Smooth muscle cell (in vitro differentiated cells): ENCODE data around the gene FOXD4. TPM values are rescaled to one million over a fixed set of nuclear protein-coding genes. Genes with fewer than 3 reads are reported as not detected.
"Not testable (repeated sequence)": the region's sequence is repeated elsewhere in the genome, so short reads cannot be mapped to it uniquely, and the experiment has no call there.

Experiments used
- DNase-seq: peaks from one replicate; lab custom pipeline; 2025; ENCODE audit not compliant: unreplicated experiment; lab: John Stamatoyannopoulos, UW
- H2AFZ ChIP-seq: fragments of 200-600 bp; sonication (generic); 2 replicates; pipeline ENCODE4 v1.6.0; 2016; ENCODE audit warnings: antibody characterized with exemption, low read depth, mild to moderate bottlenecking
- H3F3A ChIP-seq: fragments of 200-600 bp; sonication (generic); 2 replicates; pipeline ENCODE4 v1.6.0; 2017; ENCODE audit warnings: antibody characterized with exemption, low read depth
- H3K27ac ChIP-seq: fragments of 200-600 bp; sonication (generic); 2 replicates; pipeline ENCODE4 v1.5.1; 2016; ENCODE audit warnings: low read depth, mild to moderate bottlenecking
- H3K27me3 ChIP-seq: fragments of 200-600 bp; sonication (generic); 2 replicates; pipeline ENCODE4 v1.6.1; 2016; ENCODE audit warnings: low read depth, mild to moderate bottlenecking
- H3K36me3 ChIP-seq: fragments of 200-600 bp; sonication (generic); 2 replicates; pipeline ENCODE4 v1.5.1; 2016; ENCODE audit warnings: low read depth
- H3K4me1 ChIP-seq: fragments of 200-600 bp; sonication (generic); 2 replicates; pipeline ENCODE4 v1.5.1; 2016; ENCODE audit warnings: low read depth
- H3K4me2 ChIP-seq: fragments of 200-600 bp; sonication (generic); 2 replicates; pipeline ENCODE4 v1.6.0; 2016; ENCODE audit warnings: mild to moderate bottlenecking
- H3K4me3 ChIP-seq: fragments of 200-600 bp; sonication (generic); 2 replicates; pipeline ENCODE4 v1.5.1; 2016; ENCODE audit warnings: mild to moderate bottlenecking
- H3K79me2 ChIP-seq: fragments of 200-600 bp; sonication (generic); 2 replicates; pipeline ENCODE4 v1.6.0; 2016; ENCODE audit warnings: low read depth, mild to moderate bottlenecking
- H3K9ac ChIP-seq: fragments of 200-600 bp; sonication (generic); 2 replicates; pipeline ENCODE4 v1.6.0; 2016; ENCODE audit warnings: low read depth
- H3K9me3 ChIP-seq: fragments of 200-600 bp; sonication (generic); replicated peaks from 2 replicates; pipeline ENCODE4 v1.5.1; 2016; ENCODE audit warnings: low read depth
- H4K20me1 ChIP-seq: fragments of 200-600 bp; sonication (generic); 2 replicates; pipeline ENCODE4 v1.6.0; 2016; ENCODE audit warnings: low read depth
- WGBS: methylation state at CpG from one replicate; pipeline ENCODE4 v1.1.7; 2016; ENCODE audit warnings: low lambda C conversion rate; 5-methylcytosine and 5-hydroxymethylcytosine counted together
- polyA plus RNA-seq: library from polyadenylated mRNA; unstranded; fragments of >200 nt; fragmentation: Nextera tagmentation; extraction: Ambion mirVana; gene quantifications from 2 replicates; pipeline ENCODE4 v1.2.1, GENCODE V29; 2016
- total RNA-seq: library from RNA; depleted of rRNA; stranded (reverse); fragments of >200 nt; gene quantifications from 2 replicates; pipeline ENCODE4 v1.2.3, GENCODE V29; 2014

The FOXD4 gene
- total and polyA plus RNA-seq, 2 experiments from 2014 or later = 0.23 TPM; not detected in 1

- H3K36me3 ChIP-seq, DNase-seq, H3K4me3 ChIP-seq, H4K20me1 ChIP-seq, H2AFZ ChIP-seq, H3F3A ChIP-seq, H3K27ac ChIP-seq, H3K79me2 ChIP-seq, H3K9ac ChIP-seq, H3K4me1 ChIP-seq, H3K27me3 ChIP-seq, H3K4me2 ChIP-seq, H3K9me3 ChIP-seq: not testable (repeated sequence)
- WGBS = 88% methylated on average over 24 of the region's 31 CpGs
Observed at GRCh38 chr9:82932-83689, 35.1 kb downstream of the FOXD4 start.

GRCh38 chr9:78333-78732, 39.9 kb downstream of the FOXD4 start:
- DNase-seq = not testable (repeated sequence)

GRCh38 chr9:76389-76788, 41.8 kb downstream of the FOXD4 start:
- H3K27me3 ChIP-seq = peaks cover 13% of the 10 kb centered on the region
- not testable (repeated sequence) for H3K9ac ChIP-seq, DNase-seq, H3K27ac ChIP-seq, H3K36me3 ChIP-seq, H4K20me1 ChIP-seq, H3K9me3 ChIP-seq, H3K4me1 ChIP-seq, H3K4me3 ChIP-seq, H2AFZ ChIP-seq, H3K4me2 ChIP-seq, H3K79me2 ChIP-seq, H3F3A ChIP-seq
- WGBS = 59% methylated on average over 3 of the region's 3 CpGs

More at GRCh38 chr9:78333-78732, 39.9 kb downstream of the FOXD4 start:
- H4K20me1 ChIP-seq, H3F3A ChIP-seq, H3K79me2 ChIP-seq, H3K27me3 ChIP-seq, H3K4me2 ChIP-seq, H3K4me3 ChIP-seq, H3K27ac ChIP-seq, H3K9me3 ChIP-seq, H3K36me3 ChIP-seq, H3K4me1 ChIP-seq, H3K9ac ChIP-seq, H2AFZ ChIP-seq: not testable (repeated sequence)
- 32% methylated on average over 3 of the region's 3 CpGs for WGBS

GRCh38 chr9:73900-74525, 44.2 kb downstream of the FOXD4 start:
- not testable (repeated sequence) for H3K4me1 ChIP-seq, H3F3A ChIP-seq, H3K27me3 ChIP-seq, DNase-seq, H3K9me3 ChIP-seq, H4K20me1 ChIP-seq, H3K79me2 ChIP-seq, H3K9ac ChIP-seq, H3K36me3 ChIP-seq
- Histone ChIP-seq H3K4me3 (peak overlapping the region; percentile 58), H2AFZ (peak overlapping the region; percentile 77), H3K4me2 (peak overlapping the region; percentile 89), H3K27ac (peak overlapping the region; percentile 11)
- WGBS = 18% methylated on average over 17 of the region's 18 CpGs

- not testable (repeated sequence) for H3K9ac ChIP-seq, H3K27ac ChIP-seq, H4K20me1 ChIP-seq, H3K4me1 ChIP-seq, H3K27me3 ChIP-seq, H3K36me3 ChIP-seq, DNase-seq, H3F3A ChIP-seq, H3K79me2 ChIP-seq, H3K9me3 ChIP-seq
- Histone ChIP-seq H3K4me2 (peak overlapping the region; percentile 89), H3K4me3 (peak overlapping the region; percentile 58), H2AFZ (peak overlapping the region; percentile 77)
- WGBS = 2% methylated on average over 66 of the region's 109 CpGs
Observed at GRCh38 chr9:73076-73899, 44.9 kb downstream of the FOXD4 start.

Other genes starting within 250 kb of the FOXD4 start
- 4.0 and 4.7 TPM in 2 replicates for gene WASHC1, start 89.0 kb downstream of the FOXD4 start, total RNA-seq
- 9.9 and 10.0 TPM in 2 replicates for gene WASHC1, start 89.0 kb downstream of the FOXD4 start, polyA plus RNA-seq
- 22.6 and 31.1 TPM in 2 replicates for gene ZNG1A, start 60.6 kb upstream of the FOXD4 start, total RNA-seq
- gene ZNG1A, start 60.6 kb upstream of the FOXD4 start, polyA plus RNA-seq = 37.5 and 50.3 TPM in 2 replicates
- 4.9 and 6.6 TPM in 2 replicates for gene DOCK8, start 96.4 kb upstream of the FOXD4 start, total RNA-seq
- gene DOCK8, start 96.4 kb upstream of the FOXD4 start, polyA plus RNA-seq = 0.18 and 3.4 TPM in 2 replicates